K562 (cell line): ENCODE results near the gene ARHGAP33. TPM values are rescaled to one million over a fixed set of nuclear protein-coding genes. Genes with fewer than 3 reads are reported as not detected.
A peak's percentile ranks its signal among the peaks of the same experiment; 100 is the strongest.

ENCODE experiments used
- ATAC-seq: fragments of 200-7000 bp; cut with Tn5 transposase; 3 replicates; pipeline ENCODE4 v1.9.1; 2020; ENCODE audit warnings: moderate library complexity
- BruUV-seq: library from RNA; stranded (reverse); fragments of 400-500 nt; replicated peaks from 2 replicates; lab custom pipeline; 2021; lab: Mats Ljungman, UMichigan
- CTCF ChIA-PET: fragments of 300-600 bp; formaldehyde crosslinking; extraction: SDS; loops from one replicate; lab custom pipeline; 2021; ENCODE audit warnings: low intra/inter-chr PET ratio; lab: Yijun Ruan, JAX
- POLR2A ChIA-PET: fragments of 300-600, 350-650 bp; sonication (Branson Sonifier 250); formaldehyde crosslinking; extraction: SDS; loops from one replicate; lab custom pipeline; 2021; ENCODE audit warnings: antibody characterized with exemption, inconsistent platforms; lab: Yijun Ruan, JAX
- DNase-seq, 4 experiments: peaks; one replicate each; pipeline versions ENCODE4 v3.0.0 to v3.0.0-alpha.2; 2011 to 2018; ENCODE audit warnings: low spot score in 3 of 4, mixed read lengths in 3 of 4; ENCODE audit errors: extremely low read depth in 1 of 4
- FAIRE-seq: peaks from 2 replicates; lab custom pipeline; 2011; peaks lifted over from hg19 to GRCh38; lab: Jason Lieb, UNC
- H2AFZ ChIP-seq: 2 replicates; pipeline ENCODE4 v1.6.0; 2011; ENCODE audit warnings: low read depth, low read length, control low read depth, inconsistent platforms
- H3K27ac ChIP-seq: fragments of 200-600 bp; 3 replicates; pipeline ENCODE4 v1.8.0; 2011; ENCODE audit warnings: low read depth, mild to moderate bottlenecking, control low read depth, inconsistent platforms, low read length, moderate library complexity, mixed read lengths; ENCODE audit errors: extremely low read depth
- H3K27me3 ChIP-seq, 2 experiments: fragments of 300-600 bp in 1 of 2; 2 replicates in 1 of 2; 3 replicates in 1 of 2; pipeline versions ENCODE4 v1.6.0 to v1.8.0; 2011; ENCODE audit warnings: inconsistent platforms in 2 of 2, low read length in 2 of 2, mild to moderate bottlenecking in 1 of 2, mixed read lengths in 1 of 2, moderate library complexity in 1 of 2; ENCODE audit not compliant: control insufficient read depth in 2 of 2, insufficient read depth in 2 of 2
- H3K36me3 ChIP-seq: fragments of 300-600 bp; 3 replicates; pipeline ENCODE4 v1.8.0; 2011; ENCODE audit warnings: mild to moderate bottlenecking, low read length, inconsistent platforms; ENCODE audit not compliant: control insufficient read depth, insufficient read depth
- H3K4me1 ChIP-seq, 2 experiments: fragments of 200-600 bp in 1 of 2; replicated peaks in 1 of 2; 2 replicates in 1 of 2; 3 replicates in 1 of 2; pipeline versions ENCODE4 v1.5.1 to v1.8.0; 2011; ENCODE audit warnings: inconsistent platforms in 2 of 2, low read length in 2 of 2, mild to moderate bottlenecking in 1 of 2, mixed read lengths in 1 of 2, moderate library complexity in 1 of 2; ENCODE audit not compliant: control insufficient read depth in 2 of 2, insufficient read depth in 2 of 2
- H3K4me2 ChIP-seq: 2 replicates; pipeline ENCODE4 v1.6.1; 2011; ENCODE audit warnings: low read length, control low read depth, inconsistent platforms, mixed read lengths; ENCODE audit not compliant: insufficient read depth
- H3K4me3 ChIP-seq: fragments of 200-600 bp; sonication (generic), shearing (Covaris generic); 2 replicates; pipeline ENCODE4 v1.5.1; 2016; ENCODE audit warnings: control low read depth, inconsistent platforms
- H3K79me2 ChIP-seq: fragments of 200-600 bp; 3 replicates; pipeline ENCODE4 v1.8.0; 2011; ENCODE audit warnings: low read length, inconsistent platforms; ENCODE audit not compliant: control insufficient read depth, insufficient read depth
- H3K9ac ChIP-seq, 2 experiments: 2 replicates each; pipeline versions ENCODE4 v1.6.0 to v1.6.1; 2011; ENCODE audit warnings: low read depth in 2 of 2, low read length in 2 of 2, control low read depth in 1 of 2, inconsistent platforms in 1 of 2, mild to moderate bottlenecking in 1 of 2, mixed read lengths in 1 of 2; ENCODE audit not compliant: insufficient read depth in 1 of 2
- H3K9me1 ChIP-seq: one replicate; pipeline ENCODE4 v1.6.0; 2011; ENCODE audit warnings: inconsistent platforms, mild to moderate bottlenecking, low read length, moderate library complexity; ENCODE audit not compliant: control insufficient read depth, insufficient read depth
- H3K9me3 ChIP-seq: replicated peaks from 2 replicates; pipeline ENCODE4 v1.5.1; 2011; ENCODE audit warnings: low read depth, low read length, inconsistent platforms; ENCODE audit not compliant: control insufficient read depth, insufficient read depth
- H4K20me1 ChIP-seq: replicated peaks from 2 replicates; pipeline ENCODE4 v1.6.1; 2011; ENCODE audit warnings: low read length, inconsistent platforms, mixed read lengths; ENCODE audit not compliant: control insufficient read depth, insufficient read depth
- HMG20A ChIP-seq: fragments of 450-650 bp; formaldehyde crosslinking; conservative IDR thresholded peaks from 2 replicates; pipeline ENCODE4 v1.4.0; 2020; ENCODE audit warnings: mild to moderate bottlenecking, mixed read lengths
- POLR2A ChIP-seq: fragments of 450-650 bp; conservative IDR thresholded peaks from 2 replicates; pipeline ENCODE4 v1.6.1; 2016
- POLR2G ChIP-seq: fragments of 200-400 bp; formaldehyde crosslinking; IDR thresholded peaks from 2 replicates; pipeline ENCODE4 v1.6.1; 2017; ENCODE audit warnings: low read depth, mild to moderate bottlenecking, antibody characterized with exemption, low read length, moderate library complexity
- XRCC3 ChIP-seq: fragments of 450-650 bp; IDR thresholded peaks from 2 replicates; pipeline ENCODE4 v1.6.1; 2017; ENCODE audit warnings: mild to moderate bottlenecking, moderate library complexity
- ZNF695 ChIP-seq: fragments of 450-650 bp; formaldehyde crosslinking; IDR thresholded peaks from 2 replicates; pipeline ENCODE4 v1.4.0; 2020; ENCODE audit warnings: mild to moderate bottlenecking, moderate library complexity
- WGBS: fragments of 100-300 bp; shearing (Covaris generic); methylation state at CpG from one replicate; pipeline ENCODE4 v1.1.6; 2016; ENCODE audit warnings: low coverage, mixed read lengths; ENCODE audit not compliant: insufficient coverage; ENCODE audit errors: missing lambda C conversion rate; 5-methylcytosine and 5-hydroxymethylcytosine counted together
- in situ Hi-C: fragments of 300-500 bp; cut with MboI; formaldehyde crosslinking; loops from 4 replicates; pipeline ENCODE4 v1.15.0; 2018; ENCODE audit warnings: inconsistent platforms, mixed read lengths
- intact Hi-C: fragments of 100-400 bp; cut with micrococcal nuclease; formaldehyde crosslinking; loops from 2 replicates; pipeline ENCODE4 v1.14.2; 2022
- polyA plus RNA-seq, 8 experiments: library from polyadenylated mRNA; depleted of rRNA in 4 of 8; stranded (reverse) in 5 of 8; unstranded in 3 of 8; fragments of >200 nt; fragmentation: Nextera tagmentation in 2 of 8; fragmentation: Illumina TruSeq in 1 of 8; extraction: Ambion mirVana in 2 of 8; extraction: Trizol in 1 of 8; gene quantifications; 2 replicates each; pipeline versions ENCODE4 v1.2.1 to v1.2.3, GENCODE V29; 2011 to 2014; ENCODE audit warnings: inconsistent platforms in 1 of 8, missing spikeins in 1 of 8
- total RNA-seq, 7 experiments: library from RNA; depleted of rRNA in 6 of 7; stranded (reverse); fragments of >200 nt in 6 of 7; fragmentation: Illumina TruSeq in 2 of 7; extraction: Trizol in 2 of 7; gene quantifications; 2 replicates each; pipeline versions ENCODE4 v1.2.1 to v1.2.3, GENCODE V29; 2011 to 2021; ENCODE audit warnings: low replicate concordance in 1 of 7
- TF ChIP-seq, protein P1 (sequence below): fragments of 450-650 bp; IDR thresholded peaks from 2 replicates; pipeline ENCODE4 v1.6.1; 2016; ENCODE audit warnings: mild to moderate bottlenecking, moderate library complexity

ARHGAP33 gene
- total and polyA plus RNA-seq, 9 of the 15 experiments (the other 6 are each of a cell fraction or from before 2014, with no cell fraction given), result 0.06 to 26.6 (median 1.6) TPM; not detected in 1

DNA sequence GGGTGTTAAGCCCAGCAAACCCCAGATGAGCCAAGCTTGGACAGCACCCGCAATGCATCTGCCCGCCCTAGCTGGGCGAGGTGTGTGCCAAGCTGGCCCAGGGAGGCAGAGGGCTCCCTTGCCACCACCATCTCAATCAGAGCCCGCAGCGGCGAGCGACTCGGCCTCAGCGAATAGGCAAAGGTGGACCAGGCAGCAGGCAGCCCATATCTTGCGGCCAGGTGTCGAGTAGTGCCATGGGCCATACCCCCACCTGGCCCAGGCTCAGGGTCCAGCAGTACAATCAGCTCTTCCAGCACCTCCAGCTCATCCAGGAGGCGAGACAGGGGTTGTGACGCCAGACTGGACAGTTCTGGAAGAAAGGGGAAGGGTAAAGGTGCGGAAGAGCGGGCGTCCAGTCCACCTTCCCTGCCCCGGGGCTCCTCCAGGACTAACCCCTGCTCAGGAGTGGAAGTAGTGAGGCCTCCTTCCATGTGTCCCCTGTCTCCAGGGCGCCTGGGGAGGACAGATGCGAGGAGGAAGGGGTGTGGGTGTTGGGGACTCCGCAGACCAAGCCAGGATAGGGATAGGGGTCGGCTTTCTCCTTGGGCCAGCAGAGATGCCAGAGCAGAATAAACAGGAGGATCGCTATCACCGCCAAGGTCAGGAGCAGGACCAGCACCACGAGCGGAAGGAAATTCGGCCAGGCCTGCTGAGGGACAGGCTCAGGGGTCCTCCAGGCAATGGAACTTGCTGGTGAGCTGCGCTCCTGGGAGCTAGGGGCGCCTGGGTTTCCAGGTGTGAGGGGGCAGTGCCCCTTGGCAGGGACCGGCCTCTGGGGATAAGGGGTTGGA lies 35.9 kb upstream of the ARHGAP33 start (continued):
- TF ChIP-seq ZNF695 (CRISPR knock-in tag), result no peak
- 0 out of 2 replicates have a peak, but pooled peaks have one; percentile 15 for TF ChIP-seq POLR2G
- peak; percentile 53 for TF ChIP-seq POLR2A

DNA sequence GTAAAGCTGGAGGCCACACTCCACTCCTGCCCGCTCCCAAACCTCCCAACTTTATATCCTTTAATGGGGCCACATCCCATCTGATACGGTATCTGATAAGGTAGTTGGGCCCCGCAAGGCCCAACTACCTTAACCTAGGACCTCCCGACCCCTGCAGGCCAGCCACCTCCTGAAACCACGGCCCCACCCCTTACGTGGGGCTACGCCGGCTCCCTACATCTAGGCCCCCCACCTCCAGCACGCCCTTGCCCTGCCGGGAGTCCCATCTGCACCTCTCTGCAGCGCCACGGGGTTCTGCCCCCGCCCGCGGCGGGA lies 35.3 kb upstream of the ARHGAP33 start:
- CTCF ChIA-PET, result no interaction called here
- Histone ChIP-seq H3K9me3 (no peaks in the 10 kb centered on the region), H3K4me1 (peaks cover 24 to 53% of the 10 kb centered on the region in 2 experiments; a peak in 4 of 5 replicates), H2AFZ (peak overlapping the region; percentile 84), H3K4me3 (peak overlapping the region; percentile 65), H3K9ac (peak overlapping the region; percentile 53 to 92), H3K4me2 (peak overlapping the region; percentile 82), H4K20me1 (no peaks in the 10 kb centered on the region), H3K27ac (peak overlapping the region; percentile 66), H3K36me3 (peaks cover 60% of the 10 kb centered on the region; the same call in 2 of the 3 replicates), H3K79me2 (no peaks in the 10 kb centered on the region; the same call in 2 of the 3 replicates), H3K9me1 (no peaks in the 10 kb centered on the region), H3K27me3 (no peaks in the 10 kb centered on the region)
- DNase-seq (no peak), FAIRE-seq (no peak), ATAC-seq (peak; percentile 45)
- intact Hi-C loops (loop anchor here (10.0 kb wide), 1 partner anchor 95 kb away; the partner anchor contains the start of genes COX6B1 and ETV2), in situ Hi-C loops (no loop called here)
- no TSS peak for BruUV-seq
- POLR2A ChIA-PET, result interaction anchor here (0.6 to 2.7 kb wide), 12 partner anchors 9 to 343 kb away, joined by 3 to 19 read pairs (median 4); partner anchors contain the start of genes PROSER3 and ZBTB32
- WGBS, result 6% methylated on average over 16 of the region's 16 CpGs
- no peak for TF ChIP-seq XRCC3
- TF ChIP-seq, protein P1, sequence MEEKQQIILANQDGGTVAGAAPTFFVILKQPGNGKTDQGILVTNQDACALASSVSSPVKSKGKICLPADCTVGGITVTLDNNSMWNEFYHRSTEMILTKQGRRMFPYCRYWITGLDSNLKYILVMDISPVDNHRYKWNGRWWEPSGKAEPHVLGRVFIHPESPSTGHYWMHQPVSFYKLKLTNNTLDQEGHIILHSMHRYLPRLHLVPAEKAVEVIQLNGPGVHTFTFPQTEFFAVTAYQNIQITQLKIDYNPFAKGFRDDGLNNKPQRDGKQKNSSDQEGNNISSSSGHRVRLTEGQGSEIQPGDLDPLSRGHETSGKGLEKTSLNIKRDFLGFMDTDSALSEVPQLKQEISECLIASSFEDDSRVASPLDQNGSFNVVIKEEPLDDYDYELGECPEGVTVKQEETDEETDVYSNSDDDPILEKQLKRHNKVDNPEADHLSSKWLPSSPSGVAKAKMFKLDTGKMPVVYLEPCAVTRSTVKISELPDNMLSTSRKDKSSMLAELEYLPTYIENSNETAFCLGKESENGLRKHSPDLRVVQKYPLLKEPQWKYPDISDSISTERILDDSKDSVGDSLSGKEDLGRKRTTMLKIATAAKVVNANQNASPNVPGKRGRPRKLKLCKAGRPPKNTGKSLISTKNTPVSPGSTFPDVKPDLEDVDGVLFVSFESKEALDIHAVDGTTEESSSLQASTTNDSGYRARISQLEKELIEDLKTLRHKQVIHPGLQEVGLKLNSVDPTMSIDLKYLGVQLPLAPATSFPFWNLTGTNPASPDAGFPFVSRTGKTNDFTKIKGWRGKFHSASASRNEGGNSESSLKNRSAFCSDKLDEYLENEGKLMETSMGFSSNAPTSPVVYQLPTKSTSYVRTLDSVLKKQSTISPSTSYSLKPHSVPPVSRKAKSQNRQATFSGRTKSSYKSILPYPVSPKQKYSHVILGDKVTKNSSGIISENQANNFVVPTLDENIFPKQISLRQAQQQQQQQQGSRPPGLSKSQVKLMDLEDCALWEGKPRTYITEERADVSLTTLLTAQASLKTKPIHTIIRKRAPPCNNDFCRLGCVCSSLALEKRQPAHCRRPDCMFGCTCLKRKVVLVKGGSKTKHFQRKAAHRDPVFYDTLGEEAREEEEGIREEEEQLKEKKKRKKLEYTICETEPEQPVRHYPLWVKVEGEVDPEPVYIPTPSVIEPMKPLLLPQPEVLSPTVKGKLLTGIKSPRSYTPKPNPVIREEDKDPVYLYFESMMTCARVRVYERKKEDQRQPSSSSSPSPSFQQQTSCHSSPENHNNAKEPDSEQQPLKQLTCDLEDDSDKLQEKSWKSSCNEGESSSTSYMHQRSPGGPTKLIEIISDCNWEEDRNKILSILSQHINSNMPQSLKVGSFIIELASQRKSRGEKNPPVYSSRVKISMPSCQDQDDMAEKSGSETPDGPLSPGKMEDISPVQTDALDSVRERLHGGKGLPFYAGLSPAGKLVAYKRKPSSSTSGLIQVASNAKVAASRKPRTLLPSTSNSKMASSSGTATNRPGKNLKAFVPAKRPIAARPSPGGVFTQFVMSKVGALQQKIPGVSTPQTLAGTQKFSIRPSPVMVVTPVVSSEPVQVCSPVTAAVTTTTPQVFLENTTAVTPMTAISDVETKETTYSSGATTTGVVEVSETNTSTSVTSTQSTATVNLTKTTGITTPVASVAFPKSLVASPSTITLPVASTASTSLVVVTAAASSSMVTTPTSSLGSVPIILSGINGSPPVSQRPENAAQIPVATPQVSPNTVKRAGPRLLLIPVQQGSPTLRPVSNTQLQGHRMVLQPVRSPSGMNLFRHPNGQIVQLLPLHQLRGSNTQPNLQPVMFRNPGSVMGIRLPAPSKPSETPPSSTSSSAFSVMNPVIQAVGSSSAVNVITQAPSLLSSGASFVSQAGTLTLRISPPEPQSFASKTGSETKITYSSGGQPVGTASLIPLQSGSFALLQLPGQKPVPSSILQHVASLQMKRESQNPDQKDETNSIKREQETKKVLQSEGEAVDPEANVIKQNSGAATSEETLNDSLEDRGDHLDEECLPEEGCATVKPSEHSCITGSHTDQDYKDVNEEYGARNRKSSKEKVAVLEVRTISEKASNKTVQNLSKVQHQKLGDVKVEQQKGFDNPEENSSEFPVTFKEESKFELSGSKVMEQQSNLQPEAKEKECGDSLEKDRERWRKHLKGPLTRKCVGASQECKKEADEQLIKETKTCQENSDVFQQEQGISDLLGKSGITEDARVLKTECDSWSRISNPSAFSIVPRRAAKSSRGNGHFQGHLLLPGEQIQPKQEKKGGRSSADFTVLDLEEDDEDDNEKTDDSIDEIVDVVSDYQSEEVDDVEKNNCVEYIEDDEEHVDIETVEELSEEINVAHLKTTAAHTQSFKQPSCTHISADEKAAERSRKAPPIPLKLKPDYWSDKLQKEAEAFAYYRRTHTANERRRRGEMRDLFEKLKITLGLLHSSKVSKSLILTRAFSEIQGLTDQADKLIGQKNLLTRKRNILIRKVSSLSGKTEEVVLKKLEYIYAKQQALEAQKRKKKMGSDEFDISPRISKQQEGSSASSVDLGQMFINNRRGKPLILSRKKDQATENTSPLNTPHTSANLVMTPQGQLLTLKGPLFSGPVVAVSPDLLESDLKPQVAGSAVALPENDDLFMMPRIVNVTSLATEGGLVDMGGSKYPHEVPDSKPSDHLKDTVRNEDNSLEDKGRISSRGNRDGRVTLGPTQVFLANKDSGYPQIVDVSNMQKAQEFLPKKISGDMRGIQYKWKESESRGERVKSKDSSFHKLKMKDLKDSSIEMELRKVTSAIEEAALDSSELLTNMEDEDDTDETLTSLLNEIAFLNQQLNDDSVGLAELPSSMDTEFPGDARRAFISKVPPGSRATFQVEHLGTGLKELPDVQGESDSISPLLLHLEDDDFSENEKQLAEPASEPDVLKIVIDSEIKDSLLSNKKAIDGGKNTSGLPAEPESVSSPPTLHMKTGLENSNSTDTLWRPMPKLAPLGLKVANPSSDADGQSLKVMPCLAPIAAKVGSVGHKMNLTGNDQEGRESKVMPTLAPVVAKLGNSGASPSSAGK, result 0 out of 2 replicates have a peak, but pooled peaks have one; percentile 9
- no peak for TF ChIP-seq HMG20A (CRISPR knock-in tag)
